ENCODE data around the gene CLDN11.

CLDN11 gene

DNA sequence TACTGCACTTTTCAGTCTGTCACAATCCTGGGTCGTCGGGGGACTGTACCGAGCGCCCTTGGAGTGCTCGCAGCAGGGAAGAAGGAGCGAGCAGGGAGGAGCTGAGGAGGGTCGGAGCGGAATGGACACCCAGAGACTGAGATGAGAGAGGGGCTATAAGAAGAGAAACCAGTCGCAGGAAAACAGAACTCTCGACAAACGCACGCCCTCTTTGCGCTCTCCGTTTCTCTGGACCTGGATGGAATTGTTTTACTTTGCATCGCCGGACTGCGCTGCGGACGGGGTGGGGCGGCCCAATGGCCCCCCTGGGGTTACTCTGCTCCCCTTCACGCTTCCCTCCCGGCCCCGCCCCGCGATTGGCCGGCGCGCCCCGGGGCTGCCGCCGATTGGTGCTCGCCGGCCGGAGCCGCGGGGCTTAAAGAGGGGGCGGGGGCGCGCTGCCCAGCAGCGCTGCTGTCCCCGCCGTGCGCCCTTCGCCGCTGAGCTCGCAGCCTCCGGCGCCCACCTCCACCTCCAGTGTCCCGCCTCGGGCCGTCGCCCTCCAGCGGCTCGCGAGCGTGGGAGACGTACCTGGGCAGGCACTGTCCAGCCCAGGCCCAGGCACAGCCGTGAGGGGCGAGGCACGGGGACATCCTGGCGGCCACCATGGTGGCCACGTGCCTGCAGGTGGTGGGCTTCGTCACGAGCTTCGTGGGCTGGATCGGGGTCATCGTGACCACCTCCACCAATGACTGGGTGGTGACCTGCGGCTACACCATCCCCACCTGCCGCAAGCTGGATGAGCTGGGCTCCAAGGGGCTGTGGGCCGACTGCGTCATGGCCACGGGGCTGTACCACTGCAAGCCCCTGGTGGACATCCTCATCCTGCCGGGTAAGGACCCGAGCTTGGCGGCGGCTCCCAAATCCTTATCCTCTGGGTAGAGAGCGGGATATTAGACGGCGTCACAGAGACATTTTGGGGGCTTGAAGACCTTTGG, at the start of gene CLDN11:
TSS of gene CLDN11 (plus strand) at position 447 of the 977 bp plus-strand sequence. CDS start at position 646, 199 bp downstream.
- Histone ChIP-seq H3K9me3 (ENCODE audit: low read depth, low read length) (no peaks in the 10 kb centered on the region), H3K36me3 (ENCODE audit: insufficient read depth, low read length) (no peaks in the 10 kb centered on the region), H3K9ac (ENCODE audit: insufficient read length) (no peak within 1 kb of the TSS), H3K27ac (no peak within 1 kb of the TSS), H3K4me3 (no peak within 1 kb of the TSS)
- no peak for DNase-seq (ENCODE audit: low read depth, low spot score)
- TF ChIP-seq EZH2 (IDR thresholded peaks at IDR 0.05) (no peak), POLR2AphosphoS5 (IDR thresholded peaks at IDR 0.05; ENCODE audit: borderline replicate concordance, low read depth, low read length) (no peak), FOXP2 (optimal IDR thresholded peaks at IDR 0.05; ENCODE audit: control extremely low read depth, extremely low read length, insufficient read depth) (no peak)

DNA sequence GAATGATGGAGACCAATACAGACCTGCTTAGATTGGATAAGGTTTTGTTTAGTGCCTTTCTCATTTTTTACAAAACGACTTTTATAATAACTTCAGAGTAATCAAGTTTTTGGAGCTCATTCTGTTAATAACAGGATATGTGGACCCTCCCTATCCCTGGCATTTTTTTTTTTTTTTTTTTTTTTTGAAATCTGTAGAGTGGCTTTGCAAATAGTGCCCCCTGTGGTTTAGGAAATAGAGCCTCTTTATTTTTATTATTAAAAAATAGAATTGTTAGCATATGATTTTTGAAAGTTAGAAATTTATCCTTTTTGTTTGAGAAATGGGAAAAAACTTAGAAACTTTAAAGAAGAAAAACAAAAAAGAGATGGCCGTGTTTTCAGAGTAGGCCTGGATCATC, 49.7 kb upstream of the CLDN11 start:
- DNase-seq (ENCODE audit: low read depth, low spot score) = no peak

DNA sequence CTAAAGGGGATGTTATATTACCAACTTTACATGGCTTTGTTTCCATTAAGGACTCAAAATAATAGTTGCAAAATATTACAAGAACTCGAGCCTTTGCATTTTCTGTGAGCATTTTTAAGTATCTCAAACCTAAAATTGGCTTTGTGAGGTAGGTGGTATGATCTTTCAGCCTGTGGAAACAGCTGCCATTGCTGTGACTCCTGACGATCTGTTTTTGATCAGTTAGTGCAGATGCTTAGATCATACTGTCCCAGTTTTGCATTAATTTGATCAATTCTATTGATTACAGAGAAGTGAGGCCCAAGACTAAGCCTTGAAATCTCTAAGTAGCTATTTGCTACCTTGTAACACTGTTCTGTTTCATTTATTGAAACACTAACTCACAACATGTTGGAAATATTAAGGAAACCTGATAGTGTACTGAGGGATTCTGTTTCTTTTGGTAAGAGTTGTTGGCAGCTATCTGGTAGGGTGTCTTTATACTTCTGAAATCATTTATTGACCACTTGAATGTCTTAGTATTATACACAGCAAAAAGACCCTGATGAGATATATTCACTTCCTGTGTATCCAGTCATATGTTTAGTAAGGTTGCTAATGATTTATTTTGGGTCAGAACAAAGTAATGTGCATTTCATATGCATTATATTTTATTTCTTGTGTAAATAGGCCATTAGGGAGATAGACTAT, 46.3 kb upstream of the CLDN11 start:
- DNase-seq (ENCODE audit: low read depth, low spot score) = no peak
- H3K4me3 ChIP-seq = no peak overlapping the region
- peaks cover 2% of the 10 kb centered on the region; the same call in 1 of the 2 replicates for H3K36me3 ChIP-seq (ENCODE audit: insufficient read depth, low read length)
- peak overlapping the region; percentile 14 for H3K27ac ChIP-seq
- no peaks in the 10 kb centered on the region for H3K9me3 ChIP-seq (ENCODE audit: low read depth, low read length)
- TF ChIP-seq EZH2 (IDR thresholded peaks at IDR 0.05) (no peak), FOXP2 (optimal IDR thresholded peaks at IDR 0.05; ENCODE audit: control extremely low read depth, extremely low read length, insufficient read depth) (no peak), POLR2AphosphoS5 (IDR thresholded peaks at IDR 0.05; ENCODE audit: borderline replicate concordance, low read depth, low read length) (no peak)
- no peak overlapping the region for H3K9ac ChIP-seq (ENCODE audit: insufficient read length)

More for the DNA sequence above, 49.7 kb upstream of the CLDN11 start:
- no peak overlapping the region for H3K27ac ChIP-seq
- H3K9me3 ChIP-seq (ENCODE audit: low read depth, low read length) = no peaks in the 10 kb centered on the region
- peaks cover 10% of the 10 kb centered on the region for H3K36me3 ChIP-seq (ENCODE audit: insufficient read depth, low read length)
- no peak overlapping the region for H3K9ac ChIP-seq (ENCODE audit: insufficient read length)
- no peak for TF ChIP-seq FOXP2 (optimal IDR thresholded peaks at IDR 0.05; ENCODE audit: control extremely low read depth, extremely low read length, insufficient read depth)
- TF ChIP-seq POLR2AphosphoS5 (IDR thresholded peaks at IDR 0.05; ENCODE audit: borderline replicate concordance, low read depth, low read length) = no peak
- no peak for TF ChIP-seq EZH2 (IDR thresholded peaks at IDR 0.05)
- no peak overlapping the region for H3K4me3 ChIP-seq

DNA sequence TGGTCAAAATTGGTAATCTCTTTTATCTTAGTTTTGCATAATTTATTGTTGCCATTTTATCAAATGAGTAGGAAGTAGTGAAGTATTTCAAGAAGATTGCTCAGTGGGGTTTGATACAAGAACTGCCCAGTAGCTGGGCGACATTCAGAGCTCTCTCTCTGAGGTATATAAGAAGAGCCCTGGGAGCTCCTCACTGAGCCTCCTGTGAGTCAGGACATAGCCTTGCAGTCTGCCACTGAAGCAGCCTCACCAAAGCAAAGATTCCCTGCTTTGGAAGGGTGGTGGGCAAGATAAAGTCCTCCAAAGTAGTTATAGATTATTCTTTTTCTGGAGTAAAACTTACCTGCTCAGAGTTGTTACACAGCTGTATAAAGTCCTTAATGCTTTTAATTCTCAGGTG, 35.1 kb upstream of the CLDN11 start:
- Histone ChIP-seq H3K9me3 (ENCODE audit: low read depth, low read length) (peaks cover 3% of the 10 kb centered on the region), H3K36me3 (ENCODE audit: insufficient read depth, low read length) (peaks cover 66% of the 10 kb centered on the region), H3K9ac (ENCODE audit: insufficient read length) (no peak overlapping the region), H3K27ac (no peak overlapping the region), H3K4me3 (no peak overlapping the region)
- DNase-seq (ENCODE audit: low read depth, low spot score) = no peak
- TF ChIP-seq FOXP2 (optimal IDR thresholded peaks at IDR 0.05; ENCODE audit: control extremely low read depth, extremely low read length, insufficient read depth) = no peak
- TF ChIP-seq EZH2 (IDR thresholded peaks at IDR 0.05) = no peak
- TF ChIP-seq POLR2AphosphoS5 (IDR thresholded peaks at IDR 0.05; ENCODE audit: borderline replicate concordance, low read depth, low read length) = no peak

DNA sequence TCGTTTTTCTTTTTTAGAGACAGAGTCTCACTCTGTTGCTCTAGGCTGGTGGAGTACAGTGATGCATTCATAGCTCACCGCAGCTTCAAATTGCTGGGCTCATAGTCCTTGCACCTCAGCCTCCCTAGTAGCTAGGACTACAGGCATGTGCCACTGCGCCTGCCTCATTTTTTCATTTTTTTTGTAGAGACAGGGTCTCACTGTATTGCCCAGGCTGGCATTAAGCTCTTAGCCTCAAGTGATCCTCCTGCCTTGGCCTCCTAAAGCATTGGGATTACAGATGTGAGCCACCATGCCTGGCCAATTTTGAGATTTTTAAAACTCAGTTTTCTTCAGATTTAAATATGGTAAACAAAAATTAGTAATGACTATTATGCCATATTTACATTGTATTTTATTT, 32.2 kb upstream of the CLDN11 start:
- Histone ChIP-seq H3K27ac (no peak overlapping the region), H3K9me3 (ENCODE audit: low read depth, low read length) (peaks cover 3% of the 10 kb centered on the region), H3K36me3 (ENCODE audit: insufficient read depth, low read length) (peaks cover 72% of the 10 kb centered on the region), H3K4me3 (no peak overlapping the region), H3K9ac (ENCODE audit: insufficient read length) (no peak overlapping the region)
- TF ChIP-seq POLR2AphosphoS5 (IDR thresholded peaks at IDR 0.05; ENCODE audit: borderline replicate concordance, low read depth, low read length) = no peak
- no peak for TF ChIP-seq FOXP2 (optimal IDR thresholded peaks at IDR 0.05; ENCODE audit: control extremely low read depth, extremely low read length, insufficient read depth)
- TF ChIP-seq EZH2 (IDR thresholded peaks at IDR 0.05) = no peak
- no peak for DNase-seq (ENCODE audit: low read depth, low spot score)

DNA sequence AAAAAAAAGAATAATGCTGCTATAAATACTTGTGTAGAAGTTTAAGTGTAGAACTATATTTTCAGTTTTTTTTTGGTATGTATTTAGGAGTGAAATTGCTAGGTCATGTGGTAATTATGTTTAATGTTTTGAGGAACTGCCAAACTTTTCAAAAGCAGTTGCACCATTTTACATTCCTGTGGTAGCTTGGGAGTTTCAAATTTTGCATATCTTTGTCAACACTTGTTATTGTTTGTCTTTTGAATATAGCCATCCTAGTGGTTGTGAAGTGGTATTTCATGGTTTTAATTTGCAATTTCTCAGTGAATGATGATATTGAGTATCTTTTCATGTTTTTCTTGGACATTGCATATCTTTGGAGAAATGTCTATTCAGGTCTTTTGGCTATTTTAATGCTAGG, 30.7 kb upstream of the CLDN11 start:
- Histone ChIP-seq H3K9ac (ENCODE audit: insufficient read length) (no peak overlapping the region), H3K36me3 (ENCODE audit: insufficient read depth, low read length) (peaks cover 79% of the 10 kb centered on the region), H3K9me3 (ENCODE audit: low read depth, low read length) (peaks cover 3% of the 10 kb centered on the region), H3K4me3 (no peak overlapping the region), H3K27ac (no peak overlapping the region)
- TF ChIP-seq EZH2 (IDR thresholded peaks at IDR 0.05) = no peak
- no peak for TF ChIP-seq FOXP2 (optimal IDR thresholded peaks at IDR 0.05; ENCODE audit: control extremely low read depth, extremely low read length, insufficient read depth)
- no peak for TF ChIP-seq POLR2AphosphoS5 (IDR thresholded peaks at IDR 0.05; ENCODE audit: borderline replicate concordance, low read depth, low read length)
- DNase-seq (ENCODE audit: low read depth, low spot score) = no peak

DNA sequence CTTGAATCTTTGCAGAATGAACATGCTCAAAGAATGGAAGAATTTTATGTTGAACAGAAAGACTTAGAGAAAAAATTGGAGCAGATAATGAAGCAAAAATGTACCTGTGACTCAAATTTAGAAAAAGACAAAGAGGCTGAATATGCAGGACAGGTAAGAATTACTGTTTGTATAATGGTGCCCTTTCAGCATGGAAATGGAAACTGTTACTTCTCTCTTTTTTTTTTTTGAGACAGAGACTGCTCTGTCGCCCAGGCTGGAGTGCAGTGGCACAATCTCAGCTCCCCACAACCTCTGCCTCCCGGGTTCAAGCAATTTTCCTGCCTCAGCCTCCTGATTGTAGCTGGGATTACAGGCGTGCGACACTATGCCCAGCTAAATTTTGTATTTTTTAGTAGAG, 27.6 kb upstream of the CLDN11 start:
- peaks cover 53% of the 10 kb centered on the region for H3K36me3 ChIP-seq (ENCODE audit: insufficient read depth, low read length)
- H3K4me3 ChIP-seq = no peak overlapping the region
- no peak overlapping the region for H3K27ac ChIP-seq
- H3K9me3 ChIP-seq (ENCODE audit: low read depth, low read length) = peaks cover 3% of the 10 kb centered on the region
- no peak for TF ChIP-seq FOXP2 (optimal IDR thresholded peaks at IDR 0.05; ENCODE audit: control extremely low read depth, extremely low read length, insufficient read depth)
- TF ChIP-seq EZH2 (IDR thresholded peaks at IDR 0.05) = no peak
- no peak for TF ChIP-seq POLR2AphosphoS5 (IDR thresholded peaks at IDR 0.05; ENCODE audit: borderline replicate concordance, low read depth, low read length)
- H3K9ac ChIP-seq (ENCODE audit: insufficient read length) = no peak overlapping the region
- no peak for DNase-seq (ENCODE audit: low read depth, low spot score)

DNA sequence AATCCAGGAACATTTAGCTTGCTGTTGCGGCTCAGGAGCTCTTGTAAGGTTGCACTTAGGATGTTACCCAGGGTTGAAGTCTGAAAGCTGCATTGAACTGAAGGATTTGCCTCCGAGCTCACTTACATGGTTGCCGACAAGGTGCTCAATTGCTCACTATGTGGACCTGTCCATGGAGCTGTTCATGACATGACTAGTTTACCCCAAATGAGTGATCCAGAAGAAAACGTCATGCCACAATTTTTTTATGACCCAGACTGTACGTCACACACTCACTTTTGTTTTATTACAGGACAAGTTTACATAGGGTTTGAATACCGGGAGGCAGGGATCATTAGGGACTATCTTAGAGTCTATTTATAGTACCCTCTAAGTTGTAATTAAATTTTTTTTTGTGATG, 21.0 kb upstream of the CLDN11 start:
- H3K9ac ChIP-seq (ENCODE audit: insufficient read length) = no peak overlapping the region
- peaks cover 11% of the 10 kb centered on the region for H3K36me3 ChIP-seq (ENCODE audit: insufficient read depth, low read length)
- no peaks in the 10 kb centered on the region for H3K9me3 ChIP-seq (ENCODE audit: low read depth, low read length)
- TF ChIP-seq POLR2AphosphoS5 (IDR thresholded peaks at IDR 0.05; ENCODE audit: borderline replicate concordance, low read depth, low read length) = no peak
- TF ChIP-seq EZH2 (IDR thresholded peaks at IDR 0.05) = no peak
- no peak for TF ChIP-seq FOXP2 (optimal IDR thresholded peaks at IDR 0.05; ENCODE audit: control extremely low read depth, extremely low read length, insufficient read depth)
- DNase-seq (ENCODE audit: low read depth, low spot score) = no peak
- H3K27ac ChIP-seq = no peak overlapping the region
- H3K4me3 ChIP-seq = no peak overlapping the region

Data from SK-N-MC (cell line).